HG02759 (cell line): ENCODE data around the gene CAPZA1.

Experiments used
- ATAC-seq: cut with Tn5 transposase; IDR thresholded peaks from one replicate; pipeline ENCODE4 v1.9.1; 2021; ENCODE audit warnings: mild to moderate bottlenecking, moderate library complexity; ENCODE audit not compliant: unreplicated experiment

The CAPZA1 gene

DNA sequence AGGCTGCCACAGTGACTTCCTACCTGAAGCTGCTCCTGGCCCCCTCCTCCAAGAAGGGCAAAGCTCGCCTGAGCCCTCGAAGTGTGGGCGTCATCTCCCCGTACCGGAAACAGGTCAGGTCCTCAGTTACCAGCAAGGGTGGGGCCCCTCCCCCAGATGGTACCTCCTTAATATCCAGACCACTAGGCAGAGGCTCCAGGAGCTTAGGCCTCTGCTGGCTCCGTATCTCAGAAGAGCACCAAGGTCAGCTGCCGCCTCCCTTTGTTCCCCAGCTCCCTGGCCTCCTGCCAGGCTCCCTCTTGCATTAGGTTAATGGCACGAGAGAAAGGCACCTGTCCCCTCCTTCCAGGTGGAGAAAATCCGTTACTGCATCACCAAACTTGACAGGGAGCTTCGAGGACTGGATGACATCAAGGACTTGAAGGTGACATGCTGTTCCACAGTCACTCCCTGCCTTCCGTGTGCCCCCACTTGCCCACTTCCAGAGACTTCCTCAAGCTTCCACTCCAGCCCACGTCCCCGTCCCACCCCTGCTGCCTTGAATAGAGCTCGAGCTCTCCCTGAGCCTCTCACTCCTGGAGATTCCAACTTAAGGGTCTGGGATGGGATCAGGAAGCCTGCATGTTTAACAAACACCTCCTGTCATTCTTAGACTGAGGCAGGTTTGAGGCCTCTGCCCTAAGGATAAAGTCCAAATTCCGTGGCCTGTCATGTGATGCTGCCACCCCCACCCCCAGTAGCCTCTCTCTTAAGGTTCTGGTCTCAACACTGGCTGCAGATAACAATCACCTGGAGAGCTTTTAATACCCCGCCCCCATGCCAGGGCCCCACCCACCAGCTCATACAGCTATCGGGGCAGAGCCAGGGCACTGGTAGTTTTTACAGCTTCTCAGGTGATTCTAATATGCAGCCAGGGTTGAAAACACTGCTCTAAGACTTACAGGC is 79.0 kb downstream of the CAPZA1 start:
- ATAC-seq: no peak

DNA sequence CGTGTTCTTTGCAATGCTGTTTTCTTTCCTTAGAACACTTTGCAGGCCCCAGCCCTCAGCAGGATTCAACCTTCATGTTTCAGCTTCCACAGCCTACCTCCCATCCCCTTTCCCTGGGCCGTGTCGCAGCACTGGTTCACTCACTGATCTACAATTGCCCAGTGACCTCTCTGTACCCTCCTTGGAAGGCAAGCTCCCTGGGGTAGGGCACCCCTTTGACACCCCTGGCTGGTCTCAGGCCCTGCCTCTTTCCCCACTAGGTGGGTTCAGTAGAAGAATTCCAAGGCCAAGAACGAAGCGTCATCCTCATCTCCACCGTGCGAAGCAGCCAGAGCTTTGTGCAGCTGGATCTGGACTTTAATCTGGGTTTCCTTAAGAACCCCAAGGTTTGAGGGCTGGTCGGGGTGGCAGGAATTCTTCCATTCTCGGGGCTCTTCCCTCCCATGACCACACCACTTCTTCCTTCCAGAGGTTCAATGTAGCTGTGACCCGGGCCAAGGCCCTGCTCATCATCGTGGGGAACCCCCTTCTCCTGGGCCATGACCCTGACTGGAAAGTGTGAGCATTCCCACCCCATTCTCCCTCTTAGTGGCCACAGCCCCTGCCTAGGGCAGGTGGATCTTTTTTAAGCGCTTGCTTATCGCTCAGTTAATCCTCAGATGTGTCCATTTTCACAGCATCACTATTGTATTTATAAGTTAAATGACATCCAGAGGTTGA is 80.0 kb downstream of the CAPZA1 start:
- ATAC-seq: no peak

DNA sequence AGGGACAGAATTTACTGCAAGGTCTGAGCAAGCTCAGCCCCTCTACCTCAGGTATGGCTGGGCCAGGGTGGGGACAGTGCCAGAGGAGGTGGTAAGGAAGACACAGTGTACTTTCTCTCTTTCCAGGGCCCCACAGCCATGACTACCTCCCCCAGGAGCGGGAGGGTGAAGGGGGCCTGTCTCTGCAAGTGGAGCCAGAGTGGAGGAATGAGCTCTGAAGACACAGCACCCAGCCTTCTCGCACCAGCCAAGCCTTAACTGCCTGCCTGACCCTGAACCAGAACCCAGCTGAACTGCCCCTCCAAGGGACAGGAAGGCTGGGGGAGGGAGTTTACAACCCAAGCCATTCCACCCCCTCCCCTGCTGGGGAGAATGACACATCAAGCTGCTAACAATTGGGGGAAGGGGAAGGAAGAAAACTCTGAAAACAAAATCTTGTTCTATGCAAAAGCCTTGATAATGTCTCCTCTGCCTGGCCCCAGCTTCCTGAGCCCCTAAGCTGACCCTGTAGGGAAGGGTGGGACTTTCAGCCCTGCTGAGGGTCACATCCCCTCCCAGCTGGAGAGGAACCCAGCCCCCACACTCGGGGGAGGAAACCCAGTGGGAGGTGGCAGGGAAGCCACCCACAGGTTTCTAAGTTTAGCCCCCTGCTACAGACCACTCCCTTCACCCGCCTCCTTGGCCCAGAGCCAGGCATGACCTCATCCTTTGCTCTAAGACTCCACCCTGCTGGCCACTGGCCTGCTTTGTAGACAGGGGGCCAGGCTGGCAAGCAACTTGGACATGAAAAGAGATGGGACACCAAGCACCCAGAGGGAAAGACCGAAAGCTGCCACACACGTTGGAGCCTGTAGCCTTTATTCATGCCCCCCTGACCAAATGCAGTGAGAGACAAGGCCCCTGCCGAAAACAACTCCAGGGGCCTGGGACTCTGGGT is 80.9 kb downstream of the CAPZA1 start:
- peak; percentile 54 for ATAC-seq

DNA sequence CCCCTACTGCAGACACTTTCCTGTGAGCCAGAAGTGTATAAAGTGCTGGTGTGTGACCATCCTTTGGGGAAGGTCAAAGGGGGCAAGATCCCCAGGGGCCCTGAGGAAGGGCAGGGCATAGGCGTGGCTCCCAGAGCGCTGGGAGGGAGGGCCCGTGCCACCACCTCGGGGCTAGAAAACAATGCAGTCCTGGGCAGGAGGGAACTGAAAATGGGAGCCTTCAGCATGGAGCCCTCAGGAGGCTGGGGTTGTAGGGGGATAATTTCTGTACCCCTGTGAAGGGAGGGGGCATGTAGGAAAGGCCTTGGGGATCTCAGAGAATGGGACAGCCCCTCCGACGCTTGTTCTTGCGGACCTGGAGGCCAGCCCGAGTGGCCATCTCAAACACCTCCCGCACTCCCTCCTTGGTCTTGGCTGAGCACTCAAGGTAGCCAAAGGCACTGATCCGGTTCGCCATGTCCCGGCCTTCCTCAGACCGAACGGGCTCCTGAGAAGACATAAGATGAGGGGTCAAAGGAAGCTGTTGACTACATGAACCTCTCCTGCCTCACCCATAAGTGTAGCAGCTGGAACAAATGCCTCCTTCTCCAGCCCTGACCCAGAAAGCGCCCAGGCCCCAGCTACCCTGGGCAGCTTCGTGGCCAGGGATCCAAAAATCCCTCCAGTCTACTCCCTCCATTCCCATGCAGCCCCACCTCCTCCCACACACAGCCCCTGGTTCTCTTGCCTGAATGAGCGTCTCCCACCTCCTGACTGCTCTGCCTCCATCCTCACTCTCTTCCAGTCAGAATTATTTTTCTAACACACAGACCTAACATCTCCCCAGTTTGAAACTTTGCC is 81.8 kb downstream of the CAPZA1 start:
- ATAC-seq: no peak

DNA sequence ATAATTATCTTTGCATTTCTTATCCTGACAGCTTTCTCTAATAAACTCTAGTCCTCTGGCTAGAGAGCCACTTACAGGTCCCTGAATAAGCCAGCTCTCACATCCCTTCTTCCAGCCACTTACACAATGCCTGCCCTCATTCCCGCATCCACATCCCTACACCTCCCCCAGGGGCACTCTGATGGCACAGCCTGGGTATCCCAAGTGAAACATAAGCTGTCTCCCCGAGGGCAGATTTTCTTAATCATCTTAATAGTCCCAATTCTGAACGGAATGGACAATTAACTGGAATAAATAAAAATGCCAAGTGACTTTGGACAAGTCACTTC is 82.4 kb downstream of the CAPZA1 start:
- ATAC-seq: no peak

DNA sequence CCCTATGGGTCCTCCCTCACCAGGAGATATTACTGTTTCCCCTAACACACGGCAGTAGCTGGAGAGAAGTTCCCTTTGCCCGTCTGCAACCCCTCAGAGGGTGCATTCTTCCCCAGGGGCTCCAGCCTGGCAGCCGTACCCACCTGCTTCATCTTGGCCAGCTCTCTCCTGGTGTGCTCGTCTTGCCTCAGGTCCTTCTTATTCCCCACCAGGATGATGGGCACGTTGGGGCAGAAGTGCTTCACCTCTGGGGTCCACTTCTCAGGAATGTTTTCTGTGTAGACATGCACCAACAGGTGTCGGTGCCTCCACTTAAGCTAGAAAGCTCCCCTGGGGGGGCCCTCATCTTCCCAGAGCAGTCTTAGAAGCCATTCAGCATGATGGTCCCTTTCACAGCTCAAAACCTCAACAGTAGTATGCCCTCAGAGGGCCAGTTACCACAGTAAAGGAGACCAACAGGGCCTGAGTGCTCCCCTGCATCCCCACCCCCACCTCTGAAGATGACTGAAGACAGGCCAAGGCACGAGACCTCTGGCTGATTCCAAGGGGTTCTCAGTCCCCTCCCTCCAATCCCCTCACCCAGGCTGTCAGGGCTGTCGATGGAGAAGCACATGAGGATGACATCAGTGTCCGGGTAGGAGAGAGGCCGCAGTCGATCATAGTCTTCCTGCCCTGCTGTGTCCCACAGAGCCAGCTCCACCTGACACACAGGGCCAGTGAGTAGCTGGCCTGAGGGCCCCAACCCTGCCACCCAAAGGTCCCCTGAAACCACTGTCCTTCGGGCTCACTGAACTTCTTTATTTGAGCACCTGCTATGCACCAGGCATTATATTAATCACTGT is 83.0 kb downstream of the CAPZA1 start:
- ATAC-seq: no peak

DNA sequence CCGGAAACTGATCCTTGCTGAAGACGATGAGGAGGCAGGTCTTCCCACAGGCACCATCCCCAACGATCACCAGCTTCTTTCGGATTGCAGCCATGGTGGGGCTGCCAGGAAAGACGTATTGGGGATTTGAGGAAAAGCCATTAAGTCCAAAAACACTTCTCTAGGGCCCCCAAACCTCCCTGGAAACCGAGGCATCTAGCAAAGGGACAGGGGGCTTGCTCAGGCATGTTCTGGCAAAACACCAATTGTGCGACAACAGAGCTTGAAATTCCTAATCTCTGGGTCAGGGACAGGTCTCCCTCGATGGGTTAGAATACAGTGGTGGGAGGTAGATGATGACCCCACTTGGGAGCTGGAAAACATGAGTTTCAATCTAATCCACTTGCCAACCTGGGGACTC is 84.1 kb downstream of the CAPZA1 start:
- ATAC-seq: no peak

DNA sequence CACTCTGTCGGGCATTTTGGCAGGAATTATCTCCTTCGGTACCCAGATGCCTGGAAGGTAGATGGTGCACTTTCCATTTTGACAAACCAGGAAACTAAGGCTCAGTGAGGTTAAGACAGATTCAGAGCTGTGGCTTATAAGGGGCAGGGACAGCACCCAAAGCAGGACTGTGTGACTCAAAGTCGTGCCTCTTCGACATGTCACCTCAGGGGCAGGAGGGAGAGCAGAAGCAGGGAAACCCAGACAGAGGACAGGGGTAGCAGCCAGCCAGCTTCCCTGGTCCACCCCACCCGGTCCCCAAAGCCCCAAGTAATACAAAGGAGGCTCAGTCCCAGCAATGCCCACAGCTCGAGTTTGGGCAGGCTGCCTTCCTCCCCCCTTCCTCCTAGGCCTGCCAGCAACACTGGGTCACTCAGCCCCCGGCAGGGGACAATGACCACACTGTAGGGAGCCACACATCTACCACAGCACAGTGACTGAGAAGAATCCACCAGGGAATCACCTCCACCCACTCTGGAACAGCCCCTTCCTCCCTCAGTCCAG is 84.8 kb downstream of the CAPZA1 start:
- no peak for ATAC-seq

DNA sequence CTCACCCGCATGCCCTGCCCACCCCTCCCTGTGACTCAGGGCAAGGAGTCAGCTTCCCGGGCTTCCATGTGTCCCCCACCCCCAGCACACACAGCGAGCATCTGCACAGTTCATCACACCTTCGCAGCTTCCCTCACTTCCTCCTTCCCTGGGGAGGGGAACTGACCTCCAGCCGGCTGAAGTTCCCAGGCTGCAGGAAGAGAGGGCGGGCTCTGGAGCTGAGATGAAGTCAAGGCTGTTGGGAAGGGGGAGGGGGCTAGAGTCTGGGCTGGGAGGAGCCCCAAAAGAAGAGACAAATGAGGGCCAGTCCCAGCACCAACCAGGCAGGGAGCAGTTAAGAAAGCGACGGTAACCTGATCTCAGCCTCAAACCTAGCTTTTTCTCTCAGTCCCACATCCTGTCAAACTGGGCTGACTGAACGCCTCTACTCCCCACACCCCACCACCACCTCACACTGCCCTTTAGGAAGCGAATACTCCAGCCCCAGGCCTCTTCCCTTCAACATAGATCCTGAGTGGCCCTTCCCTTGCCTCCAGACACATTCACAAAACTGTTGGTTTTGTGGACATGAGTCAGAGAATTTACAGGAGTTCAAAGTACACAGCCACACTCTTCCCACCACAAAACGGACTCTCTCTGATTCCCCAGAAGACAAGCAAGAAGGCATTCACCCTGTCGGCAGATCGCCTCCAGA is 85.4 kb downstream of the CAPZA1 start:
- peak; percentile 47 for ATAC-seq

DNA sequence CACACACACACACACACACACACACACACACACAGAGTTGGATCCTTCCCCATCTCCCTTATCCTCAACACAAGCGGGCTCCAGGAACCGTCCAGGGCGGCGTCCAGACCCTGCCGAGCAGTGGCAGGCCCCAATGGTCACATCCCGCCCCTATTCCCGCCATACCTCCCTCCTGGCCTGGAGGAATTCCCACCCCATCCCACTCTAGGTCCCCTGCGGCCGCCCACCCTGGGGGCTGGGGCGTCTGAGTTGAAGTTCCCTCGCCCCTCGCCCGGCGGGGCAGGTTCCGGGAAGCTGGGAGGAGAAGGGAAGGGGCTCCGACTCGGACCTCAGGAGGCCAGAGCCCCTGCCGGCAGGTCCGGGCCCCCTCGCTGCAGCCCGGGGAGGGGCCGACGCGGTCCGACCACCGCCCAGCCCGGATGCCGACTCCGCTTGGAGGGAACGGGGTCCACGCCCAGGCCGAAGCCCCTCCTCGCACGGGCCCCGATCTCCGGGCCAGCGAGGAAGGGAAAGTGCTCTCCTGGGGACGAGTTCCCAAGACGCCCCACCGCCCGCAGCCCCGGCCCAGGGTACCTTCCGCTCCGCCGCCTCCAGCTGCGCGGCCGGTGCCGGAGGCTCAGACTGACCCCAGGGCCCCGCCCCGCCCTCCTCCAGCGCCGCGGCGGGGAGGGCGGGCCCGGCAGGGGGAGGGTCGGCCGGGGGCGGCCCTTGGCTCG is 87.0 kb downstream of the CAPZA1 start, which contains the start of gene RHOC:
RHOC (minus strand) TSS at position 623 of the 716 bp plus-strand sequence. CDS start 3,328 bp downstream, outside the sequence.
- peak; percentile 83 for ATAC-seq

DNA sequence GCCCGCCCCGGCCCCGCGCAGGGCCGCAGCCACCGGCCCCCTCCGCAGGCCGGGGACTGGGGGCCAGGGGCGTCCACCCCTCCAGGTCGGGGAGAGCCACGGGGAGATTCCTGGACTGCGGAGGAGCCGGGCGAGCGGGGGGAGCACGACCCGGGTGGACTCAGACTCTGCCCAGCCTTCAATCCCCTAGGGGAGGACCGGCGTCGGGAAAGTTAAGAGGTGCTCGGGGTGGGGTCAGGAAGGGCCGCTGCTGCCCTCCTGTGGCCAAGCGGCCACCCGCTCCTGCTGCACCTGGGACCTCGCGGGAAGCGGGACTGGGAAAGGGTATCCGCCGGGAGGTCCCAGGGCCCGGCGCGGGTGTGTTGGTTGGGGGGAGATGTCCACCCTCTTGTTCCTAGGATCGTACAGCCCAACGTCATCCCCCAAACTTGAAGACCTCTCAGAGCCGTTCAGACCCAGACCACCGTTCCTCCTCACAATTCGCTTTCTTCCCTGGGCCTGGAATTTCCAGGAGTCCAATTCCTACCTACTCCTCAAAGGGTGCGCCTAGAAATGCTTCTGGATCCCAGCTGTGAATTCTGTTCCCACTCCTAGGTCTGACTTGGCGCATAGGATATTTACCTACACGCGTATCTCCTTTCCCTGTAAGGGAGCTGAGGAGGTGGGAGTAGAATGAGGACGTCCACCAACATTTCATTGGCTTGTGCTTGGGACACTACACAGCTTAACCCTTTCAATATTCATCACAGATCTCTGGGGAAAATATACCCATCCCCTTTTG is 87.8 kb downstream of the CAPZA1 start:
- ATAC-seq: peak; percentile 74

DNA sequence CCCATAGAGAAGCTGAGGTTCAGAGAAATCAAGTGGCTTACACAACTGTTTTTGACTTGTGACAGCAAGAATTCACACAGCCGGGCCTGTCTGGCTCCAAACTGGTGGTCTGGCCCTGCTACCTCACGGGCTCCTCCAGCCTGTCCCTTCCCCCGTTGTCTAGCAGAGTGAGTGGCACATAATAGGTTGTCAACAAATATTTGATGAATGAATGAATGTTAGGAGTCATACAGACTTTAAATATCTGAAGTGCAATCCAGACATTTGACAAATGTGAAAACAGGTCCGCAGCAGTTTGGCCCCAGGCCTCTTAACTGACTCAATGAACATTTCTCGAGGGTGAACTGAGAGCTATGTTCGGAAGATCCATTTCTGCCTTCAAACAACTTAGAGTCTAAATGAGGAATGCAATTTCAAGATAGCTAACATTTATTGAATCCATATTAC is 88.4 kb downstream of the CAPZA1 start:
- ATAC-seq: no peak

DNA sequence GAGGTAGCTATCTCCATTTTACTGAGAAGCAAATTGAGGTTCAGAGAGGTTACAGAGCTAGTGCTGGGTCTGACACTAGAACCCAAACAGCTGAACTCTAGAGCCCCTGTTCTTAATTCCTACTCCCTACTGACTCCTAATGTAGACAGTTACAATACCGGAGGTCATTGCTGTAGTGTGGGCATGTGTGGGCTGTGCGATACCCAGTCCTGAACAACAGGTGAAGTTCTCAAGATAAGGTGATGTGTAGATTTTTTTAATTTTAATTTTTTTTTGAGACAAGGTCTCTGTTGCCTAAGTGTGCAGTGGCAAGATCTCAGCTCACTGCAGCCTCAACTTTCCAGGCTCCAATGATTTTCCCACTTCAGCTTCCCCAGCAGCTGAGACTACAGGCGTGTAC is 88.9 kb downstream of the CAPZA1 start:
- no peak for ATAC-seq

DNA sequence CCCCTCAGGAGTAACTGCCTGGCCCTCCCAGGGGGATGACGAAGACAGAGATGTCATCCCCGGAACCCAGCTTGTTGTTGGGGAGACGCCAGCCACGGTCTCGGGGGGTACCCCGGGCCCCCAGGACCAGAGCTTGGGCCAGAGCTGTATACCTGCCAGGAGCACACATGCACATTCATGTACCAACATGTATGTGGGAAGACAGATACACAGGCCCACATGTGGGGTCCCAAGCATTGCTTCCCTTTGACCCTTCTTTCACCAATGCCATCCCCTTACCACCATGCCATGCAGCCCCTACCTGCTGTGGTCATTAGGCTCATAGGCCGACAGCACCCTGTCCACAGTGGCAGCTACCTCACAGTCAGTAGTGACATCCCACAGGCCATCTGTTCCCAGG is 90.5 kb downstream of the CAPZA1 start:
- no peak for ATAC-seq

DNA sequence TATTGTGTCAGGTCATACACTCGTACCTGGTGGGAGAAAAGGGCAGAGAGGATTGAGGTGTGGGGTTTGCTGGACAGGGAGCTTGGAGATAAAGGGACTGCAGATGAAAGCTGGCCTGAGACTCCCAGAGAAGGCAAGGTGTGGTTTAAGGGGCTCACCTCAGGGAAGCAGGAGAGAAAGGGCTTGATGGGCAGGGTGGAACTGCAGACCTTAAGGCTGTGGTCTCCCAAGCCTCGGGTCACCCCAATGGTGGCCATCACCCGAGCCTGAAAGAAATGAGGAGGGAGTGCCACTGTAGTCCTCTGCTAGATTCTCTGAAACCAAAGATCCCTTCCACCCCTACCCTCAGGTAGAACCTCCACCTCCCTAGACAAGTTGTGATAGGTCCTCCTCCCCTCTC is 91.0 kb downstream of the CAPZA1 start:
- no peak for ATAC-seq

DNA sequence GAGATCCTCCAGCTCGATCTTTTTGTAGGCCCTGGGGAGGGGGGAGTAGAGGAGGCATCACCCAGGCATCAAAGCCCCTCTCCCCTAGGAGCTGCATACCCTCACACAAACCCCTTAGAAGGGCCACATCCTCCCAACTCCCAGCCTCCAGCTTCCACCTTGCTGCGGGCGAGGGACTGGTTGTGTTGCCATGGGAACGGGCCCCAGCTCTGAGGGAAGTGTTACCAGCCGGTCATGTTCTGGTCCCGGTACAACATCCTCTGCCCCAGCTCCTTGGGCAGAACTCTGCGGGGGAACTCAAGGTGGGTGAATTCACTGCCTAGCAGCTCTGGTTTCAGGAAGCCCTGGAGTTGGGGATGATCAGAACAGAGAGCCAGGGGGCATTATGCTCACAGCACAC is 91.4 kb downstream of the CAPZA1 start:
- no peak for ATAC-seq

DNA sequence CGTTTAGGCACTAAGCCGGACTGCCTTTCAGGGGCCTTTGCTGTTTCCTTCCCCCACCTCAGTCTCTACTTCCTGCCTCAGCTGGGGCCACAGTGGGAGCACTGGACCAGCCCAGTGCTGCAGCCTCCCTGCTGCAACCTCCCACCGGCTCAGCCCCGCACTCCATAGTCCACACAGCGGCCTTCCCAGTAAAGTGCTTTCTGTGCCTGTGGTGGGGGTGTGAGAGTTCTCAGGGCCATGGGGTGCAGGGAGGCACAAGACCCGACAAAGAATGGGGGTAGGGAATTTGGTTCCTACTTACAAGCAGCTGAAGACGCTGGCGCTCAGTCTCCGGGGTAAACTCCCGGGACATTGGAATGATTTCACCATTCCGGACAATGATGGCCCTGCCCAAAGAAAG is 92.0 kb downstream of the CAPZA1 start:
- ATAC-seq: no peak
